Calu3 (cell line): Measurements from ENCODE around the gene HSP90AB1. TPM values are rescaled to one million over a fixed set of nuclear protein-coding genes. Genes with fewer than 3 reads are reported as not detected.
A peak's percentile ranks its signal among the peaks of the same experiment; 100 is the strongest.

Experiments
- BruUV-seq: library from RNA; stranded (reverse); fragments of 400-500 nt; replicated peaks from 2 replicates; lab custom pipeline; 2021; lab: Mats Ljungman, UMichigan
- CTCF ChIA-PET: fragments of 300-600 bp; sonication (Branson Sonifier 250); formaldehyde crosslinking; loops from one replicate; lab custom pipeline; 2022; ENCODE audit warnings: antibody characterized with exemption; lab: Charles Lee
- DNase-seq: peaks from one replicate; pipeline ENCODE4 v3.0.0; 2022
- H3K27ac Mint-ChIP-seq: one replicate; pipeline ENCODE4 v1.8.0; 2022; ENCODE audit warnings: mixed read lengths; ENCODE audit not compliant: unreplicated experiment
- H3K27me3 Mint-ChIP-seq: one replicate; pipeline ENCODE4 v1.8.0; 2022; ENCODE audit warnings: mixed read lengths; ENCODE audit not compliant: unreplicated experiment
- H3K36me3 Mint-ChIP-seq: one replicate; pipeline ENCODE4 v1.8.0; 2022; ENCODE audit warnings: mild to moderate bottlenecking, moderate library complexity, mixed read lengths; ENCODE audit not compliant: insufficient read depth, unreplicated experiment
- H3K4me1 Mint-ChIP-seq: one replicate; pipeline ENCODE4 v1.8.0; 2022; ENCODE audit warnings: mild to moderate bottlenecking, low read depth, mixed read lengths; ENCODE audit not compliant: unreplicated experiment
- H3K4me3 Mint-ChIP-seq: one replicate; pipeline ENCODE4 v1.8.0; 2022; ENCODE audit warnings: mild to moderate bottlenecking, low read depth, moderate library complexity, mixed read lengths; ENCODE audit not compliant: unreplicated experiment
- H3K9me3 Mint-ChIP-seq: one replicate; pipeline ENCODE4 v1.8.0; 2022; ENCODE audit warnings: low read depth, mixed read lengths; ENCODE audit not compliant: unreplicated experiment
- intact Hi-C: fragments of 100-400 bp; cut with micrococcal nuclease; formaldehyde crosslinking; loops from one replicate; pipeline ENCODE4 v1.10.0; 2022; ENCODE audit not compliant: unreplicated experiment
- total RNA-seq: library from RNA; stranded (reverse); gene quantifications from 2 replicates; pipeline ENCODE4 v1.2.3, GENCODE V29; 2022
- TF ChIP-seq, protein P1 (sequence below): fragments of 200-600 bp; IDR thresholded peaks from one replicate; pipeline ENCODE4 v1.8.0; 2022; ENCODE audit warnings: antibody characterized with exemption; ENCODE audit not compliant: unreplicated experiment

Gene HSP90AB1
- total RNA-seq, 1 experiment from 2014 or later = 2,073 TPM

DNA sequence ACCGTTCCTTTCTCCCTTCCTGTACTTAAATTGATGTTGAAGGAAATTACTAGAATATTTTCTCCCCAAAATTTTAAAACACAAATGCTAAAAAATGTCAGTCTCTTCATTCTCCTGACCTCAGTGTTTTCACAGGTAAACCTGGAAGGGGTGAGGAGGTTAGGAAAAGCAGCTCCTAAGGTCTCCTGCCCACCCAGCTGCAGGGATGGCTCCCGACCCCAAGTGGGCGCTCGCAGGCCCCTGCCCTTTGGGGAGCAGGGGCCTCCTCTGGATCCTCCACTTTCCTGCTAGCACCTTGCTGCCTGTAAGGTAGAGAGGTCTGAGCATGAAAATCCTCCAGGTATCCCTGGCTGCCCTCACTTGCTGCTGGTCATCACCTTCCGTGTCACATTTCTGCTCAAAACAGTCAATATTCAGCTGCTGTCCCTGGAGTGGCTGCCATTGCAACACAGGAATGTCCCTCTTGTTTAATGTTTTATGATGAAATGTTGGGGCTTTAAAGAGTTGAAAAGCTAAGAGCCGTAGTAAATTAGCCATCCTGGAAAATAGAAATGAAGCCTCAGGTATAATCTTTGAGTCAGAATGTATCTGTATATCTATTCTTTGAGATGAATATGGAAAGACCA lies 10.9 kb upstream of the HSP90AB1 start:
- TF ChIP-seq, protein P1, sequence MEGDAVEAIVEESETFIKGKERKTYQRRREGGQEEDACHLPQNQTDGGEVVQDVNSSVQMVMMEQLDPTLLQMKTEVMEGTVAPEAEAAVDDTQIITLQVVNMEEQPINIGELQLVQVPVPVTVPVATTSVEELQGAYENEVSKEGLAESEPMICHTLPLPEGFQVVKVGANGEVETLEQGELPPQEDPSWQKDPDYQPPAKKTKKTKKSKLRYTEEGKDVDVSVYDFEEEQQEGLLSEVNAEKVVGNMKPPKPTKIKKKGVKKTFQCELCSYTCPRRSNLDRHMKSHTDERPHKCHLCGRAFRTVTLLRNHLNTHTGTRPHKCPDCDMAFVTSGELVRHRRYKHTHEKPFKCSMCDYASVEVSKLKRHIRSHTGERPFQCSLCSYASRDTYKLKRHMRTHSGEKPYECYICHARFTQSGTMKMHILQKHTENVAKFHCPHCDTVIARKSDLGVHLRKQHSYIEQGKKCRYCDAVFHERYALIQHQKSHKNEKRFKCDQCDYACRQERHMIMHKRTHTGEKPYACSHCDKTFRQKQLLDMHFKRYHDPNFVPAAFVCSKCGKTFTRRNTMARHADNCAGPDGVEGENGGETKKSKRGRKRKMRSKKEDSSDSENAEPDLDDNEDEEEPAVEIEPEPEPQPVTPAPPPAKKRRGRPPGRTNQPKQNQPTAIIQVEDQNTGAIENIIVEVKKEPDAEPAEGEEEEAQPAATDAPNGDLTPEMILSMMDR = no peak
- Mint-ChIP-seq H3K27ac (no peak overlapping the region), H3K4me1 (peaks cover 41% of the 10 kb centered on the region), H3K27me3 (no peaks in the 10 kb centered on the region), H3K4me3 (no peak overlapping the region), H3K36me3 (peaks cover 50% of the 10 kb centered on the region), H3K9me3 (no peaks in the 10 kb centered on the region)
- CTCF ChIA-PET = interaction anchor here (2.0 kb wide), 1 partner anchor 140 kb away, joined by 10 read pairs; no protein-coding TSS in a partner anchor
- no TSS peak for BruUV-seq
- intact Hi-C loops = loop anchor here (5.0 kb wide), 1 partner anchor 139 kb away; no protein-coding TSS in a partner anchor
- no peak for DNase-seq

DNA sequence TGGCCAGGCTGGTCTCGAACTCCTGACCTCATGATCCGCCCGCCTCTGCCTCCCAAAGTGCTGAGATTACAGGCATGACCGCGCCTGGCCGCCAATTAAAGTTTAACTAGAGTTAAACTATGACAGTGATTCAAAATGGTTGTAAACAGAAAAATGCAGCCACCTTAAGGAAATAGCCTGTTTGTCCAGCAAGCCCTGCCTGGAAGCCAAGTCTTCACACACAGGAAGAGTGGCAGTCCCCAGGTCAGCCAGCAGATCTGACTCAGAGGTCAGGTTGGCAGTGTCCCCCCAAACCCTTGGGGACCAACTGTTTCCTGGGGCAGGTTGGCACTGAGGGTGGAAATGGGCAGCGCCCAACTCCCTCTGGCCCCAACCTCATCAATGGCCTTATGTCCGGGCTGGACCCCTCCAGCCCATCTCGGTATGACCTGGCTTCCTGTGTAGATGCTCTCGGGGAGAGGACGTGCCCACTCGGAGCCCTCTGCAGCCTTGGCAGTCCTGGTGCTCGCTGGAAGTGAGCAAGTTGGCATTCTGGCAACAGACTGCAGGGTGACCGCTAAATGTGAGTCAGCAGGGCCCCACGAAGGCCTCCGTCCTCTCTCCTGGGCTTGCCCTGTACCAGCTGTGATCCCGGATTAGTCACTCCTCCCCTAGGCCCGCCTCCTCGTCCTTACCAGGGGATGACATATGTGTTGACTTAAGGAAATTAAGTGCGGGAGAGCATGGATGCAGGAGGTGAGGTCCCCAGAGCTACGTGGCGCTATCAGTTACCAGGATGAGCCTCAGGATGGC lies 9.7 kb upstream of the HSP90AB1 start:
- CTCF ChIA-PET = interaction anchor here (0.6 to 1.7 kb wide), 11 partner anchors 9 to 141 kb away, joined by 3 to 16 read pairs (median 5); partner anchors contain the start of genes HSP90AB1, SLC29A1, SLC35B2 and TMEM63B
- Mint-ChIP-seq H3K4me3 (peak overlapping the region; percentile 83), H3K9me3 (no peaks in the 10 kb centered on the region), H3K4me1 (peaks cover 41% of the 10 kb centered on the region), H3K27ac (peak overlapping the region; percentile 91), H3K27me3 (no peaks in the 10 kb centered on the region), H3K36me3 (peaks cover 50% of the 10 kb centered on the region)
- TF ChIP-seq, protein P1 = no peak
- TSS peak; percentile 92 for BruUV-seq
- peak; percentile 99 for DNase-seq
- intact Hi-C loops = loop anchor here (1.0 to 5.0 kb wide), 2 partner anchors 16 to 140 kb away; no protein-coding TSS in a partner anchor

DNA sequence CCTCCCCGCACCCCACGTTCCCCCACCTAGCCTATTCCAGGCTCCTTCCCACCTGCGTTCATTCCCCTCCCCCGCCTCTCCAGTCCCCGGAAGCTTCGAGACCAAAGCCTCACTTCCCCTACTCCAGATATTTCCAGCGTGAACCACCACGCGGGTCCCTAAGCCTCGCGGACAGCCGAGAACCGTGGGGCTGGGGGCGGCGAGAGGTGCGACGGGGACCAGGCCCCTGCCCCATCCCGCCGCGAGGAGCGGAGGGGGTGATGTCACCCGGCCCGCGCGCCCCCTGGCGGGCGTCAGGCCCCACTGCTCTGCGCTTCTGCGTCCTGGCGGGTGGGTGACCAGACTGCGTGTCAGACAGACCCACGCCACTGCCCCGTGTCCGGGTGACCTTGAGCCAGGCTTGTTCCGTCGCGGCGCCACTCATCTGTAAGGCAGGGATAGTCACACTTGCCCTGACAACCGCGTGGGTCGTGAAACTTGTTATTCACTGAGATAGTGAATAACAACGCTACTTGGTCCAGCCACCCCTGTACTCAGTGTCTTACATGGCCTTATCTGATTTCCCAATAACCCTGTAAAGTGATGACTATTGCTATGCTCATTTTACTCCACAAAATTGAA lies 9.0 kb upstream of the HSP90AB1 start:
- intact Hi-C loops = loop anchor here (1.0 to 5.0 kb wide), 3 partner anchors 17 to 141 kb away; no protein-coding TSS in a partner anchor
- Mint-ChIP-seq H3K27ac (peak overlapping the region; percentile 91), H3K36me3 (peaks cover 50% of the 10 kb centered on the region), H3K4me3 (peak overlapping the region; percentile 83), H3K27me3 (no peaks in the 10 kb centered on the region), H3K9me3 (no peaks in the 10 kb centered on the region), H3K4me1 (peaks cover 41% of the 10 kb centered on the region)
- TF ChIP-seq, protein P1 = peak; percentile 99
- BruUV-seq = no TSS peak
- DNase-seq = peak; percentile 95
- CTCF ChIA-PET = interaction anchor here (0.7 to 1.7 kb wide), 9 partner anchors 8 to 141 kb away, joined by 3 to 16 read pairs (median 5); partner anchors contain the start of genes HSP90AB1, SLC29A1, SLC35B2 and TMEM63B
